HG03097 (cell line): Measurements from ENCODE around the gene PALB2.
A peak's percentile ranks its signal among the peaks of the same experiment; 100 is the strongest.
"Not testable (repeated sequence)": the region's sequence is repeated elsewhere in the genome, so short reads cannot be mapped to it uniquely, and the experiment has no call there.

Experiments
- ATAC-seq: cut with Tn5 transposase; IDR thresholded peaks from one replicate; pipeline ENCODE4 v1.9.1; 2021; ENCODE audit not compliant: unreplicated experiment, low FRiP score

The PALB2 gene

GRCh38 chr16:23650674-23651416 is 9.7 kb upstream of the PALB2 start:
- ATAC-seq: no peak

GRCh38 chr16:23642246-23642774 is 1.2 kb upstream of the PALB2 start:
- no peak for ATAC-seq

- ATAC-seq: no peak
Measured at GRCh38 chr16:23640615-23640930, 537 bp downstream of the PALB2 start.

- ATAC-seq: no peak
Measured at GRCh38 chr16:23635958-23636357, 5.2 kb downstream of the PALB2 start.

- ATAC-seq: no peak
Measured at GRCh38 chr16:23634461-23635036, 6.6 kb downstream of the PALB2 start.

GRCh38 chr16:23631874-23632273 is 9.2 kb downstream of the PALB2 start:
- not testable (repeated sequence) for ATAC-seq

GRCh38 chr16:23629516-23629915 is 11.6 kb downstream of the PALB2 start:
- no peak for ATAC-seq

DNA sequence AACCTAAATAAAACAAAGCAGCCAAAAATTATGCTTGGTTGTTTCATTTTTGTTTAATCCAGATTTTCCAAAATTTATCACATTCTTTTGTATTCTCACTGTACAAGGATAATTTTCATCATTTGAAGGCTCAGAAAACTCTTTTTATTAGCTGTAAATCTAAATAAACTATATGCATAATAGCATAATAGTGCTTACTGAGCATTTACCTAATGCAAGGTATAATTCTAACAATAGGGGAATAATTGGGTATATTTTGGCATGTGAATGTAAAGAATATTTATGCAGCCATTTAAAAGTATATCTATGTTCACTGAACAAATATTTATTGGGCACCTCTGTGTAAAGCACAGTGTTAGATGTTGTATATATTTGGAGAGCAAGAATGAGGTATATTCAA is 17.0 kb downstream of the PALB2 start:
- no peak for ATAC-seq

GRCh38 chr16:23615805-23616204 is 25.3 kb downstream of the PALB2 start:
- no peak for ATAC-seq

- ATAC-seq: no peak
Measured at GRCh38 chr16:23611936-23612335, 29.2 kb downstream of the PALB2 start.

GRCh38 chr16:23610905-23611304 is 30.2 kb downstream of the PALB2 start:
- not testable (repeated sequence) for ATAC-seq

- ATAC-seq: no peak
Measured at GRCh38 chr16:23609929-23610328, 31.2 kb downstream of the PALB2 start.

- no peak for ATAC-seq
Measured at GRCh38 chr16:23608194-23608593, 32.9 kb downstream of the PALB2 start.

DNA sequence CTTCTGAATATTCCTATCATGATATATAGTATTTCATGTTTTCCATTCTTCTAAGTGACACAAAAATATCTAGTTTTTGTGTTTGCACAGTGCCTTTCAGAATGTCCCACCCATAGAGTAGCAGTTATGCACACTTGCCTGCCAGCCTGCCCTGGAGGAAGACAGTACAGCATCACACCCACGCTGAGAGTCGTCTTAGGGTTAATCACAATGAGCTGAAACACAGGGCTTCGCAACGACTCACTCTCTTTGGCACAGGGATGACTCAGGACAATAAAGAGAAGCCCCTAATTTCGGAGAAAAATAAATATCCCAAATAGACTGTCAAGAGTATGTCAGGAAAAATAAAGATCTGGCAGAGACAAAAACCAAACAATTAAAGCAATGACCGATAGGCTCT is 33.4 kb downstream of the PALB2 start:
- no peak for ATAC-seq

GRCh38 chr16:23597003-23597756 is 43.9 kb downstream of the PALB2 start:
- ATAC-seq: no peak

DNA sequence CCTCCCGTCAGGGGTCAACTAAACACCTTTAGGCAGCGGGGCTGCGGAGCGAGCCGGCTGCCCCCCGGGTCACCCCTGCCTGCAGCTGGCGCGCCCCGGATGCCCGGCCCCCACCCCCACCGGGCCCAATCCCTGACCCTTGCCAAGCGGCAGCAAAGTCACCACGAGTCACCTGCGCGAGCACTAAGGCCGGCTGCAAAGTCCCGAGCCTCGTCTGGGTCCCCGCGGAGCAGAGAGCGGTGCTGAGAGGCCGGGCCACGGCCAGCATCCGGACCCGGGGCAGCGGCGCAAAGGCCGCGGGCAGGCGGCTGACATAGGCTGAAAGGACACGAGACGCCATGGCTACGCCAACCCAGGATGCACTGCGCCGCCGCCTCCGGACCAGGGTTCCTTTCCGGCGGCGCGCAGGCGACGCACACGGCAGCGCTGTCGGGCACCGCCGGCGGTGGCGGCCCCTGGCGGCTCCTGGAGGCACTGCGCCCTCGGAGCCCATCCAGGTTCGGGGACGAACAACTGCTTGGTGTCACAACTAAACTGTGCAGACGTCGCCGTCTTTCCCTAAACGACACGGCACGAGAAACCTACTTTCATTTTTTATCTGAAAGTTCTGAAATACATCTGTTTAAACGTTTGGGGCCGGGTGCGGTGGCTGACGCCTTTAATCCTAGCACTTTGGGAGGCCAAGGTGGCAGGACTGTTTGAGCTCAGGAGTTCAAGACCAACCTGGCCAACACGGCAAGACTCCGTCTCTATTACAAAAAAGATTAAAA is 45.0 kb downstream of the PALB2 start, which contains the start of gene NDUFAB1:
Gene NDUFAB1 (minus strand): TSS at position 366 of the 770 bp plus-strand sequence. CDS start 26 bp downstream, at position 340.
- ATAC-seq: peak; percentile 90

- no peak for ATAC-seq
Measured at GRCh38 chr16:23595246-23595950, 45.7 kb downstream of the PALB2 start.

- no peak for ATAC-seq
Measured at GRCh38 chr16:23594186-23594585, 46.9 kb downstream of the PALB2 start.

DNA sequence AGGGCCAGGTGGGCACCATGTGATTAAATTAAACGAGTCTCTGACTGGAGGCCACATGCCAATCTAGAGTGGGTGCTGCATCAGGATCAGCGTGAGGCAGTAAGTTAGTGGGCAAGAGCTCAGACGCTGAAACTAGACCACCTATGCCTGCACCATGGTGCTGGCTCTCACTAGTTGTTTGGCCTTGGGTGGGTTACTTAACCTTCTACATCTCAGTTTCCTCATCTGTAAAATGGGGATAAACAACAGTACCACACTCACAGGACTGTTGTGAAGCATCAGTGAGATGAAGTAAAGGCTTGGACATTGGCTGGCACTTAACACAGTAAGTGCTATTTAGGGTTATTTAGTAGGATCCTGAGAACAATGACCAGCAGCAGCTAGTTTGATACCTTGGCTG is 50.9 kb downstream of the PALB2 start:
- no peak for ATAC-seq

GRCh38 chr16:23587726-23588125 is 53.4 kb downstream of the PALB2 start:
- ATAC-seq: no peak
